Retina (tissue), 1 donor: Measurements from ENCODE around the gene UBL7.
"Not testable (repeated sequence)": the region's sequence is repeated elsewhere in the genome, so short reads cannot be mapped to it uniquely, and the experiment has no call there.

Experiments used
- DNase-seq: peaks from one replicate; pipeline ENCODE4 v3.0.0-alpha.2; 2016

UBL7 gene, protein sequence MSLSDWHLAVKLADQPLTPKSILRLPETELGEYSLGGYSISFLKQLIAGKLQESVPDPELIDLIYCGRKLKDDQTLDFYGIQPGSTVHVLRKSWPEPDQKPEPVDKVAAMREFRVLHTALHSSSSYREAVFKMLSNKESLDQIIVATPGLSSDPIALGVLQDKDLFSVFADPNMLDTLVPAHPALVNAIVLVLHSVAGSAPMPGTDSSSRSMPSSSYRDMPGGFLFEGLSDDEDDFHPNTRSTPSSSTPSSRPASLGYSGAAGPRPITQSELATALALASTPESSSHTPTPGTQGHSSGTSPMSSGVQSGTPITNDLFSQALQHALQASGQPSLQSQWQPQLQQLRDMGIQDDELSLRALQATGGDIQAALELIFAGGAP

DNA sequence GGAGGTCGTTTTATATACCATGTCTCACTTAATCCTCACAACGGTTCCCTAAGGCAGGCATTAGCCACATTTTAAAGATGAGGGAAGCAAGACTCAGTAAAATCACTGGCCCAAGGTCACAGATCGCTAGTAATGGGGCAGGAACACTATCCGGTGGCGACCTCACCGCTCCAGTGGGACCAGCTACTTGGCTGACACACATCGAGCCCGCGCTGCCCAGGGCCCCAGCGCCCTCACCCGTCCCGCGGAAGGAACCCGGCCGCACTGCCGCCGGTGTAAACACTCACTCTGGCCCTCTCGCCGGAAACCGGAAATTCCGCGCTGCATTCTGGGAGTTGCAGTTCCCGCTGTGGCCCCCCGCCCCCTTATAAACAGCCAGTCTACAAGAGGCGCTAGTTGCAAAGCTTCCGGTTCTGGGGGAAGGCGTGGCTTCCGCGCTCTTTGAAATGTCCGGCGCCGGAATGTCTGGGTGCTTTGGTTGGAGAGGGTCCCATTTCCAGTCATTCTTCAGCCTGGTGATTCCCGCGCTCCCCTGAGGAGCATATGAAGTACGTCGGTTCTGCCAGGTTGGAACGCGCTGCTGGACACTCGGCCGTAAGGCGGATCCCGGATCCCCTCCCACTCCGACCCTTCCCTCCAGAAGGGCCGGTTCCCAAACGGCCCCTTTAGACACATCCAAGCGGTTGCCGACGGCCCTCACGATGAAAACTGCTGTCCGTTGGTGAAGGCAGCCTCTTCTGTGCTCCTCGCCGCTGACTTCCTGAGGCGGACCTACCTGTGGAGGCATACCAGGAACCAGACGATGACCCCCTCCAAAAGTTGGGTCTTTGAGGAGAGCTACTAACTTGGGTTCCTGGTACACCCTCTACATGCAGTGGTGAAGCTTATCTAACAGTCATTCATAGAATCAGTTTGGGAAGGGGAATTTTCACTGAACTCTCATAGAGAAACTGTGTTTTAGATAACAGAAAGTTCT lies at the start of gene UBL7:
TSS of gene UBL7 (minus strand) at position 290 of the 976 bp plus-strand sequence. CDS start 2,293 bp downstream, outside the sequence.
- peak; percentile 96 for DNase-seq

DNA sequence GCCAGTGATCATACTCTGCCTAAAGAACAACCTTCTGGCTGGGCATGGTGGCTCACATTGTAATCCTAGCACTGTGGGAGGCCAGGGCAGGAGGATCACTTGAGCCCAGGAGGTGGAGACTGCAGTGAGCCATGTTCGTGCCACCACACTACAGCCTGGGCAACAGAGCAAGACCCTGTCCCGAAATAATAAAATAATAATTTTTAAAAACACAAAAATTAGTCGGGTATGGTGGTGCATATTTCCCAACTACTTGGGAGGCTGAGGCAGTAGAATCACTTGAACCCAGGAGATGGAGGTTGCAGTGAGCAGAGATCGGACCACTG lies 45.5 kb upstream of the UBL7 start:
- DNase-seq: no peak

DNA sequence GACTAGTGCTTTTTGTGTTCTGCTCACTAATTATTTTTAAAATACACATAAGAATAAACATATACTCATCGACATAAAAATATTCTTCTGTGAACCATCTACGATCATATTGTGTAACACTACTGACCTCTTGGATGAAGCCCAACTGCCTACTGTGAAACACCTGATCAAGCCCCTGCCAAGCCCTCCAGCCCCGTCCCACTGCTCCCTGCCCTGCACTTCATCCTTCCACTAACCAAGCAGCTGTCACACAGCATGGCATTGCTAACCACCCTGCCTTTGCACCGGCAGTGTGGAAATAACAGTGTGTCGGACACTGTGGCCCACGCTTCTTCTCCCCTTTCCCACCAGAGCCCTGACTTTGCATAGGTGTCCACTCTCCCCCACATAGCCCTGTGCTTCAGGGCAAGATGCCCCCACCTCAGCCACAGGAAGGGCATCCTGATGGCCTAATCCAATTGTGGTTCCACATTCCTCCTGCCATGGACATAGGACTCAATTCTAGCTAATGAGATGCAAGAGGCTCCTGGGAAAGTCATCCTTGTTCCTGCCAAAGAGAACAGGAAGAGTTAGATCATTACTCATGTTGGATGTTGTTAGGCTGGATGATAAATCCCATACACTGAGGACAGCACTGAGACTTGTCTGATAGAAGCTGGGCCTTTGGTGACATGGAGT lies 45.0 kb upstream of the UBL7 start:
- no peak for DNase-seq

DNA sequence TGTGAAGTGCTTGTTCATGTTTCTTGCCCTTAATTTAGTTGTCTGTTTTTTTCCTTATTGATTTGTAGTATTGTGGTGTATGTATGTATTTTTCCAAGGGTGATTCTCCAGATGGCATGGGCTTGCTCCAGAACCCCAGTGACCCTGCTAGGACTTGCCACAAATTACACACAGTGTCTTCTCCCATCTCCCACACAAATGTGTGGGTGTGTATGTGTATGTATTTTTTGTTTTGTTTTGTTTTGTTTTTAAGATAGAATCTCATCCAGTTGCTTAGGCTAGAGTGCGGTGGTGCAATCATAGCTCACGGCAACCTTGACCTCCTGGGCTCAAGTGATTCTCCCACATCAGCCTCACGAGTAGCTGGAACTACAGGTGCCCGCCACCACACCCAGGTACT lies 43.9 kb upstream of the UBL7 start:
- no peak for DNase-seq

DNA sequence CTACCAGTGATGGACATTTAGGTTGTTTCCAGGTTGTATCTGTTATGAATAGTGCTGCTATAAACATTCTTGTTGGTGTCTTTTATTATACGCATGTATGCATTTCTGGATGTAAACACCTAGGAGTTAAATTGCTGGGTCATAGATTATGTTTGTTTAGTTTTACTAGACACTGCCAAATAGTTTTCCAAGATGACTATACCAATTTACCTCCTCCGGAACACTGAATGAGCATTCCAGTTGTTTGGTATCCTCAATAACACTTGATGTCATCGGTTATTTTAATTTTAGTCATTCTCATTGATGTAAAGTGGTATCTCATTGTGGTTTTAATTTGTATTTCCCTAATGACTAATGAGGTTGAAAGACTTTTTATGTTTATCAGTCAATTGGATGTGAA lies 43.5 kb upstream of the UBL7 start:
- DNase-seq: no peak

DNA sequence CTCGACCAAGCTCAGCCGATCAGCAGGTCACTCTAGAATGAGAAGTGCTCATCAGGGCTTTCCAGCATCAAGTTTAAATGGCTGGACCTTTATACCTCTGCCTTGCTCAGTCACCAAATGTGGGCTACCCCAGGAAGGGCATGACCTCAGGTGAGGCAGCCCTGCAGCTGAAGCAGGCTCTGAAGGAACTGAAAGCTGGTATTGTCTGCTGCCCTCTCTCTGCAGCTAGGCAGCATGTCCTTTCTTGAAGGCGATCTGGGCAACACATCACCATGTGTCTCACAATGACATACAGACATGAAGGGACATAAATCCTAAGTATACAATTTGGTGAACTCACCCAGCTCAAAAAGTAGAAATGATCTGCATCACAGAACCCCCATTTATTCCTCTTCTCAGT lies 41.3 kb upstream of the UBL7 start:
- no peak for DNase-seq

DNA sequence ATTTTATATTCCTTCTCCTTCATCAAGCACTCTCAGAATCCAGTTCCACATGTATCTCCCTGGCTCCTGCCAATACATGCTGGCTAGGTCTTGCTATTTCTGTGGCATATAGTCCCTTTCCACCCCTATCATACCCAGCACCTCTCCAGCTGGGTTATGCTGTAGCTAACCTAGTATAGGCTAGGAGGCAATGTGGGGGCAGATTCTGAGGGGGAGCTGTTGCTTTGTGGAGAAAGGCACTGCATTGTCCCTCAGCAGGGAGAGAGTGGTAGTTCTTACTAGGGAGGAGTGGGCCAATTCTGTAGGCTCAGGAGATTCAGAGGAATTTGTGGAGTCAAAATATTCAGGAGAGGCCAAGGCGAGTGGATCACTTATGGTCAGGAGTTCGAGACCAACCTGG lies 39.4 kb upstream of the UBL7 start:
- DNase-seq: no peak

DNA sequence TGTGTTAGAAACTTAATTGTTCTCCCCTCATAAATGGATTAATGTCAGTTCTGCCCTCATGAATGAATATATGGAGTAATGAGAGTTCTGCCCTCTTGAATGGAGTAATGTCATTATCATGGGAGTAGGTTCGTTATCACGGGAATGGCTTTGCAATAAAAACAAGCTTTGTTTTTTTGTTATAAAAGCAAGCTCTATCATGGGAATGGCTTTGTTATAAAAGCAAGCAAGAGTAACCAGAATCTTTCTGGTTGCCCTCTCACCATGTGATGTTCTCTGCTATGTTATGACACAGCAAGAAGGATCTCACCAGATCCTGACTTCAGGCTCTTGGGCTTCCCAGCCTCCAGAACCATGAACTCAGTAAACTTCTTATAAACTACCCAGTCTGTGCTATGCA lies 38.4 kb upstream of the UBL7 start:
- no peak for DNase-seq

DNA sequence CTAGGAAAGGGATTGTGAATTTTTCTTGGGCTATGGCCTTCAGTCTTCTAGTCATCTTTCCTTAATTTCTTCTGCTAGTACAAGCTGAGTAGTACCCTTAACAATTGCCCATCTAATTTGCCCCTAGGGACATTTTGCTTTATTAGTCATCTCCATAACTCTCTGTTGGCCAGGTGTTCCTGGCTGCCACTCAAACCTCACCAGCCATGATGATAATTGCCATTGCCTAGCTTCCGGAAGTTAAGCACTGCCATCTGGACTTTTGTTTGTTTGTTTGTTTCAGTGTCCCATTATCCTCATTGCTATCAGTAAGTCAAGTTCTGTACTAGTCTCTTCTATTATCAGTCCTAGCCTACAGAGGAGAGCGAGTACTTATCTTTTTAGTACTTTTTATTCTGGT lies 36.6 kb upstream of the UBL7 start:
- peak; percentile 3 for DNase-seq

DNA sequence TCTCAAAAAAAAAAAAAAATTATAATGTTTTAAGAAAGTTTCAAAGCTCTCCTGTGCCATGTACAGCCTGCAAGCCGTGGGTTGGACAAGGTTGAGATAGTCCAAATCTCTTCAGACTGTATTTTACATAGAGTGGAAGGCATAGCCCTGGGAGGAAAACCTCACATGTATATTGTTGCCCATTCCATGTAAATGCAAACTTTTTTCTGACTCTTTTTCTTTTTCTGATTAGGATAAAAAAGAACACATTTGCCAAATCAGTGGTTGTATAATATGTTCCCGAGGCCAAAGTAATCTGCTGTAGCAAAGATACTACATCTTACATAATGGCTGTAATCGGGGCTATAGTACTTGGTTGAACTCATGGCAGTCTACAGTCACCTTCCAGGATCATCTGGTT lies 35.7 kb upstream of the UBL7 start:
- DNase-seq: no peak

DNA sequence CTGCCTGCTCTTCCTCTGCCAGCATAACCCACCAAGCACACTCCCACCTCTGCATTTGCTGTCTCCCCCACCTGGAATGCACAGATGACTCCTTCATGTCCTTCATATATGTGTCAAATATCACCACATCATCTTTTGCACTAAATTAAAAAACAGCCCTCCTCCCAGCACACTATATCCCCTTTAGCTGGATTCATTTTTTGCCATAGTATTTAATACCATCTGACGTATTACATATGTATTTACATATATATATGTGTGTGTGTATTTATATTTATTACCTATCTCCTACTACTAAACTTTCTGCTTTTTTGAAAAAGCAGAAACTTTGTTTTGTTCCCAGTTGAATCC lies 29.4 kb upstream of the UBL7 start:
- no peak for DNase-seq

DNA sequence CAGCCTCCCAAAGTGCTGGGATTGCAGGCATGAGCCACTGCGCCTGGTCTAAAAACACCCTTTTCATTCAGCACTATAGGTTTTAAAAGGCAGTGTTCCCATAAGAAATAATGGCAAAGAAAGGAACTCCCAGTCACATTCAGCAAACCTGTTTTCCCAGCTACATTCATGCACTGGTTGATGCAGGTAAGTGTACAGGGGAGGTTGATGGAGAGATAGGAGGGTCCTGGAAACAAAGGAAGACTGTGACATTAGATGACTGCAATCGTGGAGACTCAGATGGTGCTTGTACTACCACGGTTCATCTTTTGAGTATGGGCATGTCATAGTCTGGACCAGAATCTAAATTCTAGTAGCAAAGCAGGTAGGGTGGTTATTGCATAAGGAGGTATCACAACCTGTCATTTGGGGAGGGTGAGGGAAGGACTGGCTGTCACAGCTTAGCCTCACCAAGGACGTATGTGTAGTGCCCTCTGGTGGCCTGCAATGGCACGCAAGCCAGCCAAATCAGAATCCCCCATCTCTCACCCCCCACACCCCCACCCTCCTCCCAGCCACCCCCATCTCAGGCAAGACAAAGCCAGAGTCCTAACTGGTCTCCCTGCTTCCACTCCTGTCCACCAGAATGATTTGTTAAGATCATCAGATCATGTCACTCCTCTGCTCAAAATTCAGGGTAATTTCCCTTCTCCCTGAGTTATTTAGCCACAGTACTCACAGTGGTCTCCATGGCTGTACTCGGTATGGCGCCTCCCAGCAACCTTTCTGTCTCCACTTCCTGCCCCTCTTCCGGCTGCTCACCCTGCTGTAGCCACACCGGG lies 28.8 kb upstream of the UBL7 start:
- peak; percentile 66 for DNase-seq

DNA sequence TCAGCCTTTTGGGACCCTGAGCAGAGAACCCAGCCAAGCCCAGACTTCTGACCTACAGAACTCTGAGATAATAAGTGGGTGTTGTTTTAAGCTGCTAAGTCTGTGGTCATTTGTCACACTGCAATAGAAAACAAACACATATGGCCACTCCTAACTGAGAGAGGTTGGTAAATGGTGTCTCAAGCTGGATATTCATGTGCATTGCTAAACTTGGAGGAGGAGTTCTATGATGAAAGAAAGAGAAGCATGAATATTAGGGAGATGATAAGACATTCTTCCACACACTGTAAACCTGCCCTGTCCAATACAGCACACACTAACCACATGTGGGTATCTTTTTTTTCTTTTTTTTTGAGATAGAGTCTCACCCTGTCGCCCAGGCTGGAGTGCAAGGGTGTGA lies 27.8 kb upstream of the UBL7 start:
- DNase-seq: no peak

DNA sequence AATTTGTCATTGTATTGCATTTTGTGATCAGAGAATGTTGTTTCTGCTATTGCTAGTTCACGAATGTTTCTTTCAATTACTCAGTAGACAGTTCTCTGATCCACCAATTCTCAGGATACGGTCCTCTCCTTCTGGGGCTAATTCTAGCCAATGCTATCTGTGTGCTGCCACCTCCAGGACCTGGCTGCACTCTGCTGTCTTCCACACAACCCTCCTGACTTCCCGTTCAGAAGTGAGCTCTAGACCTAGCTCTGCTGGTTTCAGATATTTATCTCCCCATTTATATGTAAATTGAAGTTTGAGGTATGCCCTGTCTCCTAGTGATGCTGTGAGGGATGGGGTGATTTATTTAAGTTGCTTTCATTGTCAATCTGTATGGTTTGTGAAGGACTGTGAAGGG lies 21.7 kb upstream of the UBL7 start:
- DNase-seq: no peak

DNA sequence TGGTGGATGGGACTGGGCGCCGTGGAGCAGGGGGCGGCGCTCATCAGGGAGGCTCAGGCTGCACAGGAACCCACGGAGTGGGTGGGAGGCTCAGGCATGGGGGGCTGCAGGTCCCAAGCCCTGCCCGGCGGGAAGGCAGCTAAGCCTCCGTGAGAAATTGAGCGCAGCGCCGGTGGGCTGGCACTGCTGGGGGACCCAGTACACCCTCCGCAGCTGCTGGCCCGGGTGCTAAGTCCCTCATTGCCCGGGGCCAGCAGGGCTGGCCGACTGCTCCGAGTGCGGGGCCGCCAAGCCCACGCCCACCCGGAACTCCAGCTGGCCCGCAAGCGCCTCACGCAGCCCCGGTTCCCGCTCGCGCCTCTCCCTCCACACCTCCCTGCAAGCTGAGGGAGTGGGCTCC lies 19.4 kb upstream of the UBL7 start:
- DNase-seq: not testable (repeated sequence)

DNA sequence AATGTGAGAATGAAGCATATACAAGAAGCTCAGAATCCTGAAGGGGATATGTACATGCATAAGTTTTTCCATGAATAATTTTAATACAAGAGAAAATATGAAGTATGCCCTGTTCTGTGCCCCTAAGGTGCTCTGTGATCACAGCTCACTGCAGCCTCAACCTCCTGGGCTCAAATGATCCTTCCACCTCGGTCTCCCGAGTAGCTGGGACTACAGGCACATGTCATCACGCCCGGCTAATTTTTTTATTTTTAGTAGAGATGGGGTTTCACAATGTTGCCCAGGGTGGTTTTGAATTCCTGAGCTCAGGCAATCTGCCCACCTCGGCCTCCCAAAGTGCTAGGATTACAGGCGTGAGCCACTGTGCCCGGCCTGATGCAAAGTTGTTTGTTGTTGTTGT lies 10.7 kb upstream of the UBL7 start:
- DNase-seq: not testable (repeated sequence)

DNA sequence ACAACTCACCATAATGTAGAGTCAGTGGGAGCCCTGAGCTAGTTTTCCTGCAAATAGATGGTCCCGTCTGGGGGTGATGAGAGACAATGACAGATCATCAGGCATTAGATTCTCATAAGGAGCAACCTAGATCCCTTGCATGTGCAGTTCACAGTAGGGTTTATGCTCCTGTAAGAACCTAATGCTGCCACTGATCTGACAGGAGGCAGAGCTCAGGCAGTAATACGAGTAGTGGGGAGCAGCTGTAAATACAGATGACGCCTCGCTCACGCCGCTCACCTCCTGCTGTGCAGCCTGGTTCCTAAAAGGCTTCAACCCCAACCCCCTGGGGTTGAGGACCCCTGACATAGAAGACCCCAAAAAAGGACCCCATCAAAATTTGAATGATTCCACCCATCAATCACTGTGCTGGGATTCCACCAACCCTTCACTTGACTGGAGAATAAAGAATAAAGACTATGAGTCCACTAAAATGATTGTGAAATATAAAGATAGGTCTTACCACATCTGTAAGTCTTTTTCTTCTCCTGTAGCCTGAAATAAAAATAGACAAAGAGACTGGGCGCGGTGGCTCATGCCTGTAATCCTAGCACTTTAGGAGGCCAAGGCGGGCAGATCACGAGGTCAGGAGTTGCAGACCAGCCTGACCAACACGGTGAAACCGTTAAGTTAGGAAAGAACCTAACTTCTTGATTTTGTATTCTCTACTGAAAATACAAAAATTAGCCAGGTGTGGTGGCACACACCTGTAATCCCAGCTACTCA lies 9.9 kb upstream of the UBL7 start:
- DNase-seq: no peak

DNA sequence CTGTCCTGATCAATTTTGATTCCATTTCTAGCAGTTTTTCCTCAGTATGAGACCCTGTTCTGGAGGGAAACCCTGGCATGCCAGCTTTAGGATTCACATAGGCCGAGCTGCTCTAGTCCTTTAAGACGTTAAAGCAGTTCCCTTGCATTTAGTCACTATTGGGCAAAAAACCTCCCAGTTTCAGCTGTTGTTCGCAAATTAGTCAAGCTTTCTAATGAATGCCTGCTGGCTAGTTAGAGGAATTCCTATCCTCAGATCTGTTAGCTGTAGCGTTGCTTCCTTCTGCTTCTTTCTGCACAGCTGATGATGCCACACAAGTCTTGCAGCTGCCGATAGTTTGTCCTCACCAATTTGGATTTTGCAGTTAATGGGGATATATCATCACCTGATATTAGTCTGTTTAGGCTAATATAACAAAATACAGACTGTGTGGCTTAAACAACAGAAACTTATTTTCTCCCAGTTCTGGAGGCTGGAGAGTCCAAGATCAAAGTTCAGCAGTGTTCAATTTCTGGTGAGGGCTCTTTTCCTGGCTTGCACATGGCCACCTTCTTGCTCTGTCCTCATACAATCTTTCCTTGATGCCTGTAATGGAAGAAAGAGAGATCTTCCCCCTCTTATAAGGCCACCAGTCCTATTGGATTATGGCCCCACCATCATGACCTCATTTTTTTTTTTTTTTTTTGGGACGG lies 7.5 kb upstream of the UBL7 start:
- DNase-seq: no peak

DNA sequence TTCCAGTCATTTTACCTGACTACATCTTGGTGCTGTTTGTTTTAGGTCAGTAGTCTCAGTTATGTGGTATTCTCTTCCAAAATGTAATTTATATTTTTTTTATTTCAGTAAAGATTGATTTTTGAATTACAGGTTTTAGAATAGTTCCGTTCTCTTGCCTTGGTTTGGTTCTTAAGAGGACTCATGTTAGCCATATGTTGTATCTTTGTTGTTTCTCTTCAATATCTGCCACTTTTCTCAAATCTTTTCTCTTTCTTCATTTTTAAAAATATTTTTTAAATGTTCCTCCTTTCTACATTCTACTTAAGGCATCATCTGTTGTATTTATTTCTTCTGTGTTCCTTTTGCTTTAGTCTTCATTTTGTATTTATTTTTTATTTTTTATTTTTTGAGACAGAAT lies 5.6 kb upstream of the UBL7 start:
- DNase-seq: no peak

DNA sequence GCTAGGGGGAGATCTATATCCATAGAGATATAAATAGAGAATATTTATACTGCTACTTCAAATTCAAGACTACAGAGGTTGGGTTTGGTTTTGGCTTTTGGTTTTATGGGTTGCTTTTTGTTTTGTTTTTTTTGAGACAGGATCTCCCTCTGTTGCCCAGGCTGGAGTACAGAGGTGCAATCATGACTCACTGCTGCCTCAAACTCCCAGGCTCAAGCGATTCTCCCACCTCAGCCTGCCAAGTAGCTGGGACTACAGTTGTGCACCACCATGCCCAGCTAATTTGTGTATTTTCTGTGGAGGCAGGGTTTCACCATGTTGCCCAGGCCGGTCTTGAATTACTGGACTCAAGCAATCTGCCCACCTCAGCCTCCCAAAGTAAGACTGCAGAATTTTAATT lies 3.9 kb upstream of the UBL7 start:
- DNase-seq: no peak

DNA sequence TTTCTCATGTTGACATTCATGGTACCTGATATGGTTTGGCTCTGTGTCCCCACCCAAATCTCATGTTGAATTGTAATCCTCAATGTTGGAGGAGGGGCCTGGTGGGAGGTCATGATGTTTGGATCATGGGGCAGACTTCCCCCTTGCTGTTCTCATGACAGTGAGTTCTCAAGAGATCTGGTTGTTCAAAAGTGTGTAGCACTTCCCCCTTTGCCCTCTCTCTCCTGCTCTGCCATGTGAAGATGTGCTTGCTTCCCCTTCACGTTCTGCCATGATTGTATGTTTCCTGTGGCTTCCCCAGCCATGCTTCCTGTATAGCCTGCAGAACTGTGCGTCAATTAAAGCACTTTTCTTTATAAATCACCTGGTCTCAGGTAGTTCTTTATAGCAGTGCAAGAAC lies 3.3 kb upstream of the UBL7 start:
- no peak for DNase-seq
